Activated CD8-positive, alpha-beta memory T cell treated with anti-CD3 and anti-CD28 coated beads, Interleukin-2, amount 50 U/mL, for 48 hours (primary cell): ENCODE measurements around the gene TENM4.

Source experiments
- DNase-seq: peaks from one replicate; pipeline ENCODE4 v3.0.0-alpha.2; 2020

Gene TENM4

DNA sequence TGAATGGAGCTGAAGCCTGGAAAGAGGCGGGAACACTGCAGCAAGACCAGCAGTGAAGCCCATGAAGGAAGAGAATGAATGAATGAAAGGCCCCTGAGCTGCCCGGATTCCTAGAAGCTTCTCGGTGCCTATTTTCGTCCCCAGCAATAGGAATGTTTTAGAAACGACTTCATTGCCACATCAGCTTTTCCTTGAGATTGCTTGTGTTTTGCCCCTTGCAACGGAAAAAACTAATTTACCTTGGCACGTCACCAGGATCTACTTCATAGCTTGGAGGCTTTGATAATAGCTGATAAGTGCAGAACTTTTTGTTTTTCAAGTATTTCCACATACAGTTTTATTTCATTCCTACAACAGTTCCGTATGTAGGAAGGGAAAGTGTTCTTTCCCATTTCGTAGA, 617.2 kb downstream of the TENM4 start:
- no peak for DNase-seq

DNA sequence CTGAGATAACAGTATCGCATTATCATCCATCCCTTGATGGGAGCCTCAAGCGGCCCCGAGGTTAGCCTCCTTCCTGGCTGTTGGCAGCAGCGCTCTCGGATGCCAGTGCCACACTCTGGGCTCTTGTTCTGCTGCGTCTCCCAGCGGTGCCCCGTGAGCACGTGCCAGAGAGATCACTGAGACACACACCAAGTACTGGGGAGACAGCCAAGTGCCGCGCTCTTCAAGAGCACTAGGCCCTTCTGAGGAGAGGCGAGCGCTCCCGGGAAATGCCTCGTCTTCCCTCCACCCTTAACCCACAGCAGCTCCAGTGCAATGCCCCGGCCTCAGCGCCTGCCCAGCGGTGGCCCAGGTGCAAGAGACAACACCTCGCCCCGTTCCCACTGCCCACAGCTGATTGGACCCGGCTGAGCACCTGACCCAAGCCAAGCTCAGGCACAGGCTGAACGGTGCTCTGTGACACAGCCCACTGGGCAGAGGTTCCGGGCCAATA, 617.9 kb downstream of the TENM4 start:
- no peak for DNase-seq

DNA sequence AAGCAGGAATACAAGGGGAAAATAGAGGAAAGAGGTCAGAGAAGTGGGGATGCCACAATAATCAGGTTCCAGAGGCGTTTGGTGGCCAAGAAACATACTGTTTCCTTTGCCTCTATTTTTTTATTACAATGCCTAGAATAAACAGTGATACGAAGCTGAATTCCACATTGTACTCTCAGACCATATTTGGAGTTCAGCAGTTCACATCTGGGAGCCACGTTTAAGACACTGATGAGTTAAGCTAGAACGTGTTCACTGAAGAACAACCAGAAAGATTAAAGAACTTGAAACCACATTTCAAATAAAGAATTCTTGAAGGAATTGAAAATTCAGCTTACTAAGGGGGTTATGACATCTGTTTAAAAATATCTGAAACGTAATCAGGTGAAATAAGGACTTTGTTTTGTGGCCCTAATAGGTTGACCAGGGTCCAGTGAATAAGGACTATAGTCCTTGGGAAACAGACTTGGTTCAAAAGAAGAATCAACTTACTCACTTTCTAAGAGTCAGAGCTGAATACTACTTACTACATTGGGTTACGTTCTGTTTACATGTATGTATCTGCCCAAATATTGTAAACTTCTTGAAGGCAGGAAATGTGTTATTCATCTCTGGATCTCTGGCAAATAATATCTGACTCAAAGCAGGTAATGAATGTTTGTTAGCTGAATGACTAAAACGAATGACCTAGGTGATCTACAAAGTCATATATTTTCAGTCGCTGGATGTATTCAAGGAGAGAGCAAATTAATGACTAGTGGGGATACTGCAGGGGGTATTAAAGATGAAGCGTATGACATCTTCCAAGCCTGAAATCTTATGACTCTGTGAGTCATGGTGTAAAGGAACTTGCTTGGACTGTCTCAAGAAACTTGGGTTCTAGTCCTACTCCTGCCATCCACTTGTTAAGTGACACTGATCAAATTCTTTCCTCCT, 619.2 kb downstream of the TENM4 start:
- DNase-seq = no peak

DNA sequence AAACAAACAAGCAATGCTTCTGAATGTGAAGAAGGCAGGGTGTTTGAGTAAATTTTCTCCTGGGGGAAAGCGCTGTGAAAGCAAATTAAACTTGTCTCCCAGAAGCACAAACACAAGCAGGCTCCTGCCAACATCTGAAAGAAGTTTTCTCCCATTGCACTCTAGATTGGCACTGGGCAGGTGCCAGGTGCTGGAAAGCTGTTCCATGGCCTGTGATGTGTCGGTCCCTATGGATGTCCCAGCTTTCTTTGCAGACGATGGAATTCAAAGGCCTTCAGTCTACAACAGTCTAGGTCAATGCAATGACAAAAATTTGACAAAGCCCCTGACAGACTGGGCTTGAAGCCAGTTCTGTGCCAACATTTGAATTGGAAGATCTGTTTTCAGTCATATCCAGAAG, 620.1 kb downstream of the TENM4 start:
- DNase-seq = no peak

DNA sequence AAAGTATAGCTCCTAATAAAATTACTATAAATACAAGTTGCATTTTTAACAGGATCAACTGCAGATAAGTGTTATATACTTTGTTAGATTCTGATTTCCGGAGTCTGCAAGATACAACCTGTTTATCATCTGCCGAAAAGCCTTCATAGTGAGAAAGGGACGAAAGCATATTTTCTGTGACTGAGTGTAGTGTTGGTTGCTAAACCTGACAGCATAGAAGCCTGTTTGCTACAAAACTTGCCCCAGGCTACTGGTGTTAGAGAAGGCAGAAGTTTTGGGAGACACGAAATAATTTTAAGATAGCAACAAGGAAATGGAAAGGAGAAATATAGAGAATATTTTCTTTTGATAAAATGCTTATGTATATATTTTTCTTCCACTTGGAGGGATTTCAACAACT, 622.6 kb downstream of the TENM4 start:
- DNase-seq = no peak

DNA sequence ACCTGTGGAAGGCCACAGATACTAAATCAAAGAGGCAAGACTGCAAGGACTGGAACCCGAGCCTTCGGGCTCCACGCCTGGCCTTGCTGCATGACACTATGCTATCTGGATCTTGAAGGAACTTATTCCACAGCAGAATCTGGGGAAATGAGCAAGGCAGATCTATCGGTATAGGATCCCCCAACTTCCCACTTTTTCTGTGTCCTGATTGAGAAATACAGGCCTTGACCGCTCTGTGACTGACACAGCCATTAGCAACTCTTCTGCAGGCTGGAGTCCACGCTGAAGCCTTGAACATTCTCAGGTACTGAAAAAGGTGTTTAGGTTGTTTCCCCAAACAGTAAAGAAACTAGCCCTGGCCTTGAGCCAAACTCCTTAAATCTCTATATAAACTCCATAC, 625.0 kb downstream of the TENM4 start:
- DNase-seq = no peak

DNA sequence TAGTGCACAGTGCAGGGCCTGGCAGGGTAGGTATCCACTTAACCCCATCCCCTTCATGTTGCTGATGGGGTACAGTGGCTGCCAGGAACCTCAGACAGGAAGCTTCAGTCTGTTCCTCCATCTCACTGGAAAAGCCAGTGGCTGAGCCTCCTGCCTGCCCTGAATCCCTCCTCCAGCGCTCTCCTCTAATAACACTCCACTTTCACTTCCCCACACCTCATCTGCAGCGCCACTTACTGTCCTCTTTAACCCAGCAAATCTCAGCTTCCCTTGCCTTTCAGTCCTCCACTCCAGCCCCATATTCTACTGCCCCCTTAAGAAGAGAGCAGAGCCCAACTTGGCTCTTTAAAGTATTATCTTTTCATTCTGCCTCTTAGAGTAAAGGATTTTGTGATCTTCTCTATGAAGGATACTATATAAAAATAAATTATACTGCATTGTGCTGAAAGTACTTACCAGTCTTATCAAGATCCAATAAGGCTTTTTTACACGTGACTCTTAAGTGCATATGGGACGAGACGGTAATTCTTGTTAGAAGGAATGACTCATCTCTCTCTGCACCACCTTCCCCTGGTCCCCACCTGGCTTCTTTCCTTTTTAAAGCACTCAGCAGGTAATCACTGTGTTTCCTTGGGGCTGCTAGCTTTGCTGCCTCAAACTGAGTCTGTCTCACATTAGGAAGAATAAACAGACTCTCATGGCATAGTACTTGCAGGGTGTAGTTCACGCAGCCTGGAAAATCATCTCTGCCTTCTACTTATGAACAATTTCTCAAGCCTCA, 628.1 kb downstream of the TENM4 start:
- DNase-seq = no peak

DNA sequence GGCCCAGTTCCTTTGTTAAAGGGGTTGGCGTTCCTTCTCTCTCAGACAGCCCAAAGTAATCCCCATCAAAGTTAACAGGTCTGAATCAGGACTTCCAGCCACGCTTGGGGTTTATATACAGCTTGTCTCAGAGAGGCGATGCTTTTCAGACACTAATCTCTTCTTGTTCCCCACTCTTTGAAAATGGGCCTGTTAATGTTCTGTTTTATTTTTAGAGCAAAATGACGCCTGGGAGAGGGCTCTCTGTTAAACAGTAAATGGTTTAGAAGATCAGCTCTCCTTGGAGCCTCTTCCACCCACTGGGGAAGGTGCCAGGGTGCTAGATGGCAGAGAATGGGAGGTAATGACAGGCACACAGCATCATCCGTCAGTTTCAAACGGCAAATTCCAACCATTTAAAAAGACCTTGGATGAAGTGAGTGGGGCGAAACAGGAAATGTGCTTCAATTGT, 630.2 kb downstream of the TENM4 start:
- DNase-seq = no peak

DNA sequence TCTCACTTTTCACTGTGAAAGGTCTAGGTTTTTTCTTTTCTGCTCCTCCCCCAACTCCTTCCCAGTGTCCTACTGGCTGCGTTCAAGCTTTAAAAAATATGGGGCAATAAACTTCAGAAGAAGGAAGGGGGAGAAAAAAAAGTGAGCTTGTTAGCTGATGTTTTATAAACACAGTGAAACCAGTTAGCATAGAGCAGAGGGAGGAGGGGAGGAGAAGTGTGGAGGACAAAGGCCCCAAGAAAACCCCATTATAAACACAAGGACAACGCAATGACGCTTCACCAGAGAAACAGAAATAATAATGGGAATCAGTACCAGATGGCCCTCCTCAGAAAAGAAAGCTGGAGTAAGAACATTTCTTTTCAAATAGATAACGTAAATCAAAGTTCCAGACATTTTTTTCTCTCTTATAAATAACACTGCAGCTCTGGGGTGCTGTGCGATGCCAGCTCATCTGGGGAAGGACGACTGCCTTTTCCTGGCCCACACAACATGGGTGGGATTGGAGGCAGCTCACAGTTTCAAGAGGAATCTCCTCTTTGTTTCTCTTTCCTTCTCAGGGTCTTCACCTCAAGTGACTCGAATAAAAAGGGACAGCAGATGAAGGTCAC, 630.8 kb downstream of the TENM4 start:
- no peak for DNase-seq

DNA sequence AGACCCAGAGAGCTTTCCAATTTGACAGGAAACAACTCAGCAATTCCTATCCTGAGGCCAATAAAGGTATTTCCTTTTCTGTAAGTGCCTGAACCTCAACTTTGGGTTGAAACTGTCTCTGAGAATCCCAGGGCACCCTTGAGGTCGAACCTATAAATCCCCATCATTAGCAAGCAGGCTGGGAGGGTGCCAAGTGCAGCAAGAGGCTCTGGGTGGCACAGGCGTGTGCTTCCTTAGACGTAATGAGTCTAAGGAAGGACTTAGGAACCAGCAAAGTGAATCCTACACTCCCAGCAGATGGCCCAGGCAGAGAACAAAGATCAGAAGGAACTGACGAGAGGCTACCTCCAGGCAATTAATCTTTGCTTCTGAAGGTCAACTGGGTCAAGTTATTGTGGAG, 631.9 kb downstream of the TENM4 start:
- DNase-seq = no peak

DNA sequence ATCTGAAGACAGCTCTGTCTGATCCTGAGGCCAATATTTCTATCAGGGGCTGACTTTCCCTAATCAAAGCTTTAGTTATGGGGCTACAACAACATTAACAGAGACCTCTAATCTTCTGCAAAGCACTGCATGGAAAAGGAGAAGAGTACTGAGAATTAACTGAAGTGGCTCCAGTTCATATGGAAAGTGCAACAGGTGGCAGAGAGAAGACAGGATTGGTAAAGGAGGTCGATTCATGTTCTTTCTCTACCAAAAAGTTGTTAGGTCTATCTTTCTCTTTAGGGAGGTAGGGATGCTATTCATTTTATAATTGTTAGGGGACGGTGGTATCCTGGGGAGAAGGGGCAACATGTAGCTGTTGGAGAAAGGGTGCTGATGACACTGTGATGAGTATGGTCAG, 633.5 kb downstream of the TENM4 start:
- DNase-seq = no peak

DNA sequence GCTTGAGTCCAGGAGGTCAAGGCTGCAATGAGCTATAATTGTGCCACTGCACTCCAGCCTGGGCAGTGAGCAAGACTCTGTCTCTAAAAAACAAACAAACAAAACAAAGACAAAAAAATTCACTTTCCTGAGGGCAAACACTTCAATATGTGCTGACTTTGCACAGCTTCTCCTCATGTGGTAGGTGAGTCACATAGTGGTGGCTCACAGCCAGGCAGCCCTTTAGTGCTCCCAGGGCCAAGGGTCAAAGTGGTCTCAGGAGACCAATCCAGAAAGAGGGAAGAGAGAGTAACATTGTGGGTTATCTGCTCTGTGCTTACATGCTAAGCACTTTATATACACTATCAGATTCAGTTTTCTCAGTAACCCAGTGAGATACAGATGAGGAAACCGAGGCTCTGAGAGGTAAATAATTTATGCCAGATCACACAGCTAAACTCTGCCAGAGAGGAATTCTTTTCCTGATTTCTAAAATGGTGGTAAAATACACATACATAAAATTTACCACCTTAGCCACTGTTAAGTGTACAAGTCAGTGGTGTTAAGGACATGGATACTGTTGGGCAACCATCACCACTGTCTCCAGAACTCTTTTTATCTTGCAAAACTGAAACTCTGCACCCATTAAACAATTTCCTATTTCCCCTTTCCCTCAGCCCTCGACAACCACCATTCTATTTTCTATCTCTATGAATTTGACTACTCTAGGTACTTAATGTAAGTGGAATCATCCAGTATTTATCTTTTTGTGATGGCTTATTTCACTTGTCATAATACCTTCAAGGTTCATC, 634.4 kb downstream of the TENM4 start:
- DNase-seq = no peak

DNA sequence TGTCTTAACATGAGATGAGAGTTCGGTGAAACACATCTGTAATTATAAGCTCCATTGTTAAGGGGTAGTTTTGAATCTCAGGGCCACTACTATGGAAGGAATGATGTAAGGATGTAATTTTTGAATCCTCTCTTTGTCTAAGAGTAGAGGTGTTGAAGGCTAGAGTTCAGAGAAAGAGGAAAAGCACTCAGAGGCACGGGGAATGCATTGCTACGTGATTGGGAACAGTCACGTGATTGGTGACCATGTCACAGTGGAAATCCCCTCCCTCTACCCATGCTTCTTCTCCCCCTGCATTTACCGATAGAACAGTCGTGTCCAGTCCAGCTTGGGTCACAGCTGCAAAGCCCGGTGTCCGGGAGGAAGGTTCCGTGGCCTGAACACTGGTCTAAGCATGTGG, 635.8 kb downstream of the TENM4 start:
- no peak for DNase-seq

DNA sequence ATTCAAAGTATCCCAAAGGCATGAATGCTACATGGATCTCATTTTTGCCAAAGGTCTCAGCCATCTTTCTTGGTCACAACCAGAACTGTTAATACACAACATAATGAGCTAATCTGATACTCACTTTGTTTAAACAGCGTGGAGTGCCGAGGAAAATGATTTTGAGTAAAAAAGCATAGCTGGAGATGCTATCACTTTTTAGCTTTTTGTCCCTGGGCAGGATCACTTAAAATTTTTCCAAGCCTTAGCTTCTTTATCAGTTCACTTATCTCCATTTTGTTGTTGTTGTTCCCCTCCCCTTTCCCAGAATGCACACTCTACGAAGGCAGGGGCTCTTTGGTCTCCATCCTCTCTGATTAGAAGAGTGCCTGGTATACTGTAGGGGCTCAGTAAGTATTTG, 636.8 kb downstream of the TENM4 start:
- no peak for DNase-seq

DNA sequence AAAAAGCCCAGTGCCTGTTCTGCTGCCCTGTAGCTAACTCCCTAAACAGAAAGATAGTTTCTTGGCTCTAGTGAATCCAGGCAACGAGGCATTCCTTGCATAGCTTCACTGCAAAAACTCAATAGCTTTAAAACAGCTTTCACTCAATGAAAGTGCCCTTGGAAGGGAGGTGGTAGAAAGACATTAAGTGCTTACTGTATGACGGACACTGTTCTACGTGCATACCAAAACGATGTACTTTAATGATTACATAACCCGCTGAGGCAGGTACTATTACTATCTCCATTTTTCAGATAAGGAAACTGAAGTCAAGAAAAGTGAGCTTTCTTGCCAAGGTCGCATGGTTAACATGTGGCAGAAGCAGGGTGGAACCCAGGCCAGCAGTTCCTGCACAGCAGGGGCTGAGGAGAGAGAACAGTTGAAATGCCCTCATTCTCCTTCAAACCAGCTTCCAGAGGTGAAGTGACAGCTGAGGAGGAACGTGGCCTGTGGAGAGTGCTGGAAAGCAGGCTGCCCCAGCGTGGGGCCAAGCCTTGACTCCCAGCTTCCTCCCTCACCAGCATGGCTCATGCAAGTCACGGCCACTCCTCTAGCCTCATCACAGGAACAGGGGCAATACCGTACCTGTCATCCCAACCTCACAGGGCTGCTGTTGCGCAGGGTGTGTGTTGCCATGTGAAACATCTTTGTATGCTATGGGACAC, 638.6 kb downstream of the TENM4 start:
- DNase-seq = no peak

DNA sequence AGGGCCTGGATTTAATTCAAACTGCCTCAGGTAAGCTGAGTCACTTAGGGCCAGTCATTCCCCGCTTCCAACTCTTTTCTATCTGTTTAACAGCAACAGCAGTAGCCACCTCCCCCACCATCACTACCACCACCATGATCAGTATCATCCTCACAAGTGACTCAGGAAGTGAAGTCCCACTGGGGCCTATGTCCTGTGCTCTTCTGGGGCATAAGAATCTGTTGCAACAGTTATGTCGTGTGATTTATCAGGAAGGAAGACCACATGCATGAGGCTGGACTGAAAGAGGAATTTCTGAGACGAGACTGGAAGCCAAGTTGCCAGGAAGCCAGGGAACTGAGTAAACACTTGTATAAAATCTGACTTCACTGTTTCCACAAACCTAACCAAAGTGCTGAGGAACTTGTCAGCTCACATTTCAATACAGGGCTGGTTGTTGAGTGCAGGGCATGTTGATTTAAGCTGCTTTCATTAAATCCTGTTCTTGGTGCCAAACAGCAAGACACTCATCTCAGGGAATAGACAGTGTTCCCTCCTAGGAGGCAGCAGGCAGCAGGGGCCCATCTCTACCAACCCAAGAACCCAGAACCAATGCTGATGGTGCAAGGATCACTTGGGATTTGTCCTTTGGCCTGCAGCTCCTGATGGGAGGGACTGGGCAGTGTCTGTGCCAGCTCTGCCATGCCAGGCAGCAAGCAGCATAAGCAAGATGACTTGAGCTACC, 639.5 kb downstream of the TENM4 start:
- no peak for DNase-seq

DNA sequence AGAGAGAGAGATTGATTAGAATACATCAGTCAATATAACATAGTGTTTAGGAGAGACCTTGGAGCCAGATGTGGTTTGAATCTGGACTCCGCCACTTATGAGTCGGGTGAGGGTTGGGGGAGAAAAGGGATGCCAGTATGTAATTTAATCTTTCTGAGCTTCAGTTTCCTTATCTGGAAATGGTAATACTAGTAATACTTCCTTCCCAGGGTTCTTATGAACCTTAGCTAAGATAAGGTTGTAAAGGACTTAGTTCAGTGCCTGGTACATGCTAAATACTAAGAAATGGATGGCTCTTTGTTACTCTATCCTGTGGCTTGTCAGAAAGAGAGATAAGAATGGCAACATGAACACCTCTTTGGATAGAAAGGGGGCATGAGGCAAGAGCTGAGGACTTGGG, 640.1 kb downstream of the TENM4 start:
- no peak for DNase-seq

DNA sequence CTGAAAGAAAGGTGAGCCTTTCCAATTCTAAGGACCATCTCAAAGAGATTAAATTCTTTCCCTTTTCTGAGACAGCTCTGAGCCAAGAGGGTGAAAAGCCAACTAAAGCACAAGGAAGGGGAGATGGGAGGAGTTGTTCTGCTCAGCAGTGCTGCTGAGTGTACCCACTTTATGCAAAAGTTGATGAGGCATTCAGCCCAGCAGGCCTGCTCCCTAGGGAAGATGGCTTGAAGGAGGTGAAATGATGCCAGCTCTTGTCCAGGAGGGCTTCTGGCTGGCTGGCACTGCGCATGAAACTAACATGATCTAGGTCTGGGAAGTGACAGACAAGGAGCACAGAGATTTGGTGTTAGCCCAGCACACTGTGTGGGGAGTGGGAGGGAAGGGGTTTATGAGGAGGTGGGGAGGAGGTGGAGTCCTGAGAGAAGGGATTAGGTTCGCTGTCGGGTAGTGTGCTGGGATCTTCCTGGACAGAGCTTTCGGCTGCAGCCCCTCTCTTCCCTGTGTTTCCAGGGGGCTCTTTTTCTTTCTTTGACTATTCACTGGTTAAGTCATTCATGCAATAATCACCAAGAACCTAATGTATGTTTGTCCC, 640.6 kb downstream of the TENM4 start:
- no peak for DNase-seq

DNA sequence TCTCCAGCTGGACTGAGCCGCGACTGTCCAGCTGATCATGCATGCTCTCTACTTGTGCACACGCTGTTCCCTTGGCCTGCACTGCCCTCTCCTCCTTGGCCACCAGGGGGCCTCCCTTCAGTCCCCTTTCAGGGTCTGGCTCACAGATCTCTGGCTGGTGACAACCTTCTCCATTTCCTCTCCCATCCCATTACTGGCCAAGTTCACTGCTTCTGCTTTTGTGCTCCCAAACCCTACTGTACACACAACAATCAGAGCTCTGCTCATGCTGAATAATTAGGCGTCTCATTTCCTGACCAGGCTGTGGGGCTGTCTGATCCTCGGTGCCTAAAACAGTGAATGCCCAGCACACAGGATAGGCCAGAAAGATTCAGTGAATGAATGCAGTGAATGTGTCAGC, 642.2 kb downstream of the TENM4 start:
- peak; percentile 73 for DNase-seq

DNA sequence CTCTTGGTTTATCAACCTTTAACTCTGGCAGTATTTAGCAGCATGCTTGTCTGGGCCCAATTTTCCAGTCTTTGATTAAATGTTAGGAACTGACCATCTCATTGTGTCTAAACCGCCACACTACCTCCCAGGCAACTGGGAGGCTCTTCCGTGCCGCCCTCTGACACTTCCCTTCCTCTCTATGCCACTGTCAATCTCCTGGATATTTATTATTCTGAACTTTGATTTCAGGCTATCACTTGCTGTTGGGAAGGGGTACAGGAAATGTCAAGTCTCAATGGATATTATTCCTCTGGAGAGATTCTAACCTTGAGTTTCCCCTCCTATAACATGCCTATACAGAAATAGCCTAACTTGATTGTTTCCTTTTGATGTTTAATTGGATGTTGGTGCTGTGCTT, 643.3 kb downstream of the TENM4 start:
- DNase-seq = no peak

DNA sequence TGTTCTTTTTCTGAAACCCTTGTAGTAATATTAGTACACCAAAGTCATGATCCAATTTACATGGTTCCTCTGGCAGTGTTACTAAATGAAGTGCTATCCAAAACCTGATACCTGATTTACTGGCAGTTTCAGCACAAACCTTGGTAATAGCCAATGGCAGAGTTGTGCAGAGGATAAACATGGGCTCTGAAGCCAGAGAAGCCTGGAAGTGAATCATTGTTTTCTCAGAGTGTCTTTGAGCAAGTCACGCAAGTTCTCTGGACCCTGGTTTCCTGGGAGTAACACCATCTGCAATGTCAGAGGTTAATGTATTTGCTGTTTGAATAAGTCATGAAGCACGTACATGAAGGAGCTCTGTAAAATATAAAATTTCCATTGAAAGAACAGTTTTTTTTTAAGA, 643.9 kb downstream of the TENM4 start:
- no peak for DNase-seq
